ENCODE measurements around the gene SAMD4A. TPM values are rescaled to one million over a fixed set of nuclear protein-coding genes. Genes with fewer than 3 reads are reported as not detected.
A peak's percentile ranks its signal among the peaks of the same experiment; 100 is the strongest.

SAMD4A gene
- total and polyA plus RNA-seq, 8 donors, result 4.5 to 40.5 (median 8.0) TPM

DNA sequence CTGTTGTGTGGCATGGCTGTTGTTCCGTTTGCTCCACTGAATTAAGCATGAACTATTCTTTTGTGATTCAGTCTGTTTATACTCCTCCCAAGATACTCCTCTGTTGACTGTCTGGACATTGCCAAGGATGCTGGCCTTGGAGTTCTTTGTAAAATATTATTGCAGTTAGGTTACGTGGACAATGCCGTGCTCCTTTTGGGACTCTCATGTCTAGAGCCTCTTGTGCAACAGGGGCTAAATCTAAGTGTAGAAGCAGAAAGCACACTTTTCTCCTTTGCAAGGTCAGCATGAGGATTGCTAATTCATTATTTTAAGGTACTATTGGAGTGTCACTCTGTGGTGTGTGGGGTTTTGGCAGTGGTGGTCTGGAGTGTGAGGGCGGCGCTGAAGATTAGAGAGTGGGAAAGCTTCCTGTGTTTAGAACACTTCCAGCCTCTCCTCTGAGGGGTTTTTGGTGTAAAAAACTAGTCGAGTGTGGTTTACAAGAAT is 125.4 kb downstream of the SAMD4A start:
- DNase-seq, result no peak
- TF ChIP-seq, protein P1, sequence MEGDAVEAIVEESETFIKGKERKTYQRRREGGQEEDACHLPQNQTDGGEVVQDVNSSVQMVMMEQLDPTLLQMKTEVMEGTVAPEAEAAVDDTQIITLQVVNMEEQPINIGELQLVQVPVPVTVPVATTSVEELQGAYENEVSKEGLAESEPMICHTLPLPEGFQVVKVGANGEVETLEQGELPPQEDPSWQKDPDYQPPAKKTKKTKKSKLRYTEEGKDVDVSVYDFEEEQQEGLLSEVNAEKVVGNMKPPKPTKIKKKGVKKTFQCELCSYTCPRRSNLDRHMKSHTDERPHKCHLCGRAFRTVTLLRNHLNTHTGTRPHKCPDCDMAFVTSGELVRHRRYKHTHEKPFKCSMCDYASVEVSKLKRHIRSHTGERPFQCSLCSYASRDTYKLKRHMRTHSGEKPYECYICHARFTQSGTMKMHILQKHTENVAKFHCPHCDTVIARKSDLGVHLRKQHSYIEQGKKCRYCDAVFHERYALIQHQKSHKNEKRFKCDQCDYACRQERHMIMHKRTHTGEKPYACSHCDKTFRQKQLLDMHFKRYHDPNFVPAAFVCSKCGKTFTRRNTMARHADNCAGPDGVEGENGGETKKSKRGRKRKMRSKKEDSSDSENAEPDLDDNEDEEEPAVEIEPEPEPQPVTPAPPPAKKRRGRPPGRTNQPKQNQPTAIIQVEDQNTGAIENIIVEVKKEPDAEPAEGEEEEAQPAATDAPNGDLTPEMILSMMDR (IDR thresholded peaks at IDR 0.05), result no peak
- H3K27ac ChIP-seq, result peak overlapping the region in 1 of 2 donors; percentile 15

DNA sequence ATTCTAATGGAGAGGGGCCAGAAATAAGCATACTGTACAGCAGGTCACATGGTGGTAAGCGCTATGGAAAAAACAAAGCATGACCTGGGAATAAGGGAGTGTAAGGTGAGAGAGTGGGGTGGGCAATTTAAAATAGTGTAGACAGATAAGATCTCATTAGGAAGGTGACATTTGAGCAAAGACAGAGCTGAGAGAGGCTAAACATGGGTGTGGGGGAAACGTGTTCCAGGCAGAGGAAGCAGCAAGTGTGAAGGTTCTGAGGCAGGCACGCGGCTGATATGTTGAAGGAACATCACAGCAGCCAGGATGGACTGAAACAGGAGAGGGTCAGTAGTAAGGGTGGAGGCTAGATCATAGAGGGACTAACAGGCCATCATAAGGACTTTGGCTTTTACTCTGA is 126.8 kb downstream of the SAMD4A start:
- DNase-seq (no peak), ATAC-seq (no peak)
- Histone ChIP-seq H3K4me3 (no peak overlapping the region), H3K36me3 (no peaks in the 10 kb centered on the region), H3K27ac (no peak overlapping the region), H3K9me3 (no peaks in the 10 kb centered on the region), H3K4me1 (peaks cover 0 to 13% of the 10 kb centered on the region in 2 donors), H3K27me3 (no peaks in the 10 kb centered on the region)
- TF ChIP-seq, protein P1 (IDR thresholded peaks at IDR 0.05), result no peak
- intact Hi-C loops (cut with DNase I), result loop anchor here in 1 of 2 donors (10.0 kb wide), 1 partner anchor 119 kb away; no protein-coding TSS in a partner anchor

More for the DNA sequence above, 125.4 kb downstream of the SAMD4A start:
- intact Hi-C loops (cut with DNase I), result loop anchor here in 1 of 2 donors (10.0 kb wide), 1 partner anchor 118 kb away; no protein-coding TSS in a partner anchor
- no peaks in the 10 kb centered on the region for H3K27me3 ChIP-seq
- H3K9me3 ChIP-seq, result no peaks in the 10 kb centered on the region
- peak; percentile 23 for ATAC-seq
- no peak overlapping the region for H3K4me3 ChIP-seq
- peaks cover 0 to 9% of the 10 kb centered on the region in 2 donors for H3K4me1 ChIP-seq
- H3K36me3 ChIP-seq, result no peaks in the 10 kb centered on the region

DNA sequence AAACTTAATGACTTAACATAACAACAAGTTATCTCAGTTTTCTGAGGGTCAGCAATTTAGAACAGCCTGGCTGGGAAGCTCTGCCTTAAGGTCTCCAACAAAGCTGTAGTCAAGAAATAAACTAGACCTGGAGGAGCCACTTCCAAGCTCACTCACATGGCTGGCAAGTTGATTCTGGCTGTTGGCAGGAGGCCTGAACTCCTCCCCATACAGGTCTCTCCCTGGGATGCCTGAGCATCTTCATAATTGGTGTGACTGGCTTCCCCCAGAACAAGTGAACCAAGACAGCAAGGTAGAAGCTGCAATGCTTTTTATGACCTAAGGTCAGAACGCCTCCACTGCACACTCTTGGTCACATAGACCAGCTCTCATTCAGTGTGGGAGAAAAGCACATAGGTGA is 128.3 kb downstream of the SAMD4A start:
- ATAC-seq, result no peak
- intact Hi-C loops (cut with DNase I), result loop anchor here in 1 of 2 donors (10.0 kb wide), 1 partner anchor 120 kb away; no protein-coding TSS in a partner anchor
- TF ChIP-seq, protein P1 (IDR thresholded peaks at IDR 0.05), result no peak
- no peaks in the 10 kb centered on the region for H3K27me3 ChIP-seq
- H3K9me3 ChIP-seq, result no peaks in the 10 kb centered on the region
- no peak overlapping the region for H3K27ac ChIP-seq
- H3K4me1 ChIP-seq, result peaks cover 0 to 15% of the 10 kb centered on the region in 2 donors
- H3K36me3 ChIP-seq, result no peaks in the 10 kb centered on the region
- no peak for DNase-seq
- no peak overlapping the region for H3K4me3 ChIP-seq

DNA sequence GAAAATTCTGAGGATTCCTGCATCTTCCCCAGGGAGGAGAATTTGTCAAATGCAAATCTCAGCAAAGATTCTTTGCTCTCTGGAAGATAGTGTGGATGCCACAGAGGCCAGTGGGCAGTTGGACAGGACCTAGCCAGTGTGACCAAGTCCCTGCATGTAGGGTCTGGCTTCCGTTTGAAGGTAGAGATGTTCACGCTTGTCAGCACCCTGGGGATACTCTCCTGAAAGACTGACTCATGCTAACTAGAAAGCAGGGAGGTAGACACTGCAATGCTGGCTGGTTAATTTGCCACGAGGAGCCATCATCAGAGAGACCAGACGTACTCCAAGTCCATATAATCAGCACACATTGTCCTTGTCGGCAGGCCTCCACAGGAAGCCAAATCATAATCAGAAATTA is 130.1 kb downstream of the SAMD4A start:
- no peaks in the 10 kb centered on the region for H3K9me3 ChIP-seq
- no peak overlapping the region for H3K27ac ChIP-seq
- H3K36me3 ChIP-seq, result no peaks in the 10 kb centered on the region
- no peak for ATAC-seq
- no peak for DNase-seq
- TF ChIP-seq, protein P1 (IDR thresholded peaks at IDR 0.05), result no peak
- H3K4me1 ChIP-seq, result peaks cover 0 to 7% of the 10 kb centered on the region in 2 donors
- H3K4me3 ChIP-seq, result no peak overlapping the region
- no peaks in the 10 kb centered on the region for H3K27me3 ChIP-seq
- intact Hi-C loops (cut with DNase I), result loop anchor here in 1 of 2 donors (10.0 kb wide), 1 partner anchor 122 kb away; no protein-coding TSS in a partner anchor

DNA sequence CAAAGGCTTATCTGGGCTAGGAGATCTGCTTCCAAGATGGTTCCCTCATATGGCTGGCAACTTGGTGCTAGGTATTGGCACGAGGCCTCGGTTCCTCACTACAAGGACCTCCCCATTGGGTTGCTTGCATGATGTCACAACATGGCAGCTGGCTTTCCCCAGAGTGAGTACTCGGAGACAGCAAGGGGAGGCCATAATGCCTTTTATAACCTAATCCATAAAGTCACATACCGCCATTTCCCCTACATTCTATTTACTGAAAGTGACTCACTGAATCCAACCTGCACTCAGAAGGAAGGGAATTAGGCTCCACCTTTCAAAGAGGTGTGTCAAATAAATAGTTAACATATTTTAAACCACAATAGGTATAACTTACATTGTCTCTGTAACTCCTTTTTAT is 130.9 kb downstream of the SAMD4A start:
- ATAC-seq, result no peak
- Histone ChIP-seq H3K9me3 (no peaks in the 10 kb centered on the region), H3K4me1 (peaks cover 0 to 6% of the 10 kb centered on the region in 2 donors), H3K36me3 (no peaks in the 10 kb centered on the region), H3K27me3 (no peaks in the 10 kb centered on the region), H3K27ac (no peak overlapping the region), H3K4me3 (no peak overlapping the region)
- intact Hi-C loops (cut with DNase I), result loop anchor here in 1 of 2 donors (10.0 kb wide), 1 partner anchor 123 kb away; no protein-coding TSS in a partner anchor
- TF ChIP-seq, protein P1 (IDR thresholded peaks at IDR 0.05), result no peak
- DNase-seq, result no peak

Measured in left lung (tissue), 10 donors.